HEK293T (cell line): ENCODE data around the gene PLEKHA5.

ENCODE experiments used
- CTCF ChIA-PET: fragments of 350-600 bp; formaldehyde crosslinking; extraction: SDS; loops from one replicate; lab custom pipeline; 2021; ENCODE audit warnings: antibody characterized with exemption, inconsistent platforms; lab: Yijun Ruan, JAX
- POLR2A ChIA-PET: fragments of 350-600 bp; formaldehyde crosslinking; extraction: SDS; loops from one replicate; lab custom pipeline; 2020; ENCODE audit warnings: antibody characterized with exemption, inconsistent platforms; lab: Yijun Ruan, JAX
- DNase-seq: peaks from one replicate; pipeline ENCODE4 v3.0.0; 2012; ENCODE audit warnings: mixed read lengths; ENCODE audit errors: extremely low spot score
- ARNT ChIP-seq: fragments of 450-650 bp; IDR thresholded peaks from 2 replicates; pipeline ENCODE4 v1.6.1; 2017; ENCODE audit warnings: mild to moderate bottlenecking
- BHLHE40 ChIP-seq: fragments of 450-650 bp; IDR thresholded peaks from 2 replicates; pipeline ENCODE4 v1.6.1; 2016; ENCODE audit warnings: mild to moderate bottlenecking, moderate library complexity, borderline replicate concordance
- CTBP1 ChIP-seq: fragments of 450-650 bp; IDR thresholded peaks from 2 replicates; pipeline ENCODE4 v1.6.1; 2016; ENCODE audit warnings: borderline replicate concordance
- ELF4 ChIP-seq: fragments of 450-650 bp; IDR thresholded peaks from 2 replicates; pipeline ENCODE4 v1.6.1; 2017; ENCODE audit warnings: antibody characterized with exemption
- FOXA1 ChIP-seq: fragments of 450-650 bp; IDR thresholded peaks from 2 replicates; pipeline ENCODE4 v1.6.1; 2016; ENCODE audit warnings: mild to moderate bottlenecking
- FOXK2 ChIP-seq: fragments of 450-650 bp; IDR thresholded peaks from 2 replicates; pipeline ENCODE4 v1.6.1; 2016; ENCODE audit warnings: mild to moderate bottlenecking
- FOXM1 ChIP-seq: fragments of 450-650 bp; IDR thresholded peaks from 2 replicates; pipeline ENCODE4 v1.6.1; 2017; ENCODE audit warnings: mild to moderate bottlenecking, borderline replicate concordance
- HDGF ChIP-seq: fragments of 450-650 bp; IDR thresholded peaks from 2 replicates; pipeline ENCODE4 v1.6.1; 2017; ENCODE audit warnings: antibody characterized with exemption, borderline replicate concordance
- L3MBTL2 ChIP-seq: fragments of 450-650 bp; conservative IDR thresholded peaks from 2 replicates; pipeline ENCODE4 v1.6.1; 2016; ENCODE audit warnings: mild to moderate bottlenecking
- LEF1 ChIP-seq: fragments of 450-650 bp; IDR thresholded peaks from 2 replicates; pipeline ENCODE4 v1.6.1; 2017; ENCODE audit warnings: mild to moderate bottlenecking, borderline replicate concordance
- NFRKB ChIP-seq: fragments of 450-650 bp; IDR thresholded peaks from 2 replicates; pipeline ENCODE4 v1.6.1; 2016; ENCODE audit warnings: mild to moderate bottlenecking, moderate library complexity
- SP1 ChIP-seq: fragments of 450-650 bp; IDR thresholded peaks from 2 replicates; pipeline ENCODE4 v1.6.1; 2017
- SUZ12 ChIP-seq: fragments of 450-650 bp; IDR thresholded peaks from 2 replicates; pipeline ENCODE4 v1.6.1; 2016; ENCODE audit warnings: mild to moderate bottlenecking
- TARDBP ChIP-seq: fragments of 450-650 bp; IDR thresholded peaks from 2 replicates; pipeline ENCODE4 v1.6.1; 2016
- ZNF384 ChIP-seq: fragments of 450-650 bp; IDR thresholded peaks from 2 replicates; pipeline ENCODE4 v1.6.1; 2016
- TF ChIP-seq, protein P1 (sequence below): fragments of 450-650 bp; IDR thresholded peaks from 2 replicates; pipeline ENCODE4 v1.6.1; 2016

Gene PLEKHA5

DNA sequence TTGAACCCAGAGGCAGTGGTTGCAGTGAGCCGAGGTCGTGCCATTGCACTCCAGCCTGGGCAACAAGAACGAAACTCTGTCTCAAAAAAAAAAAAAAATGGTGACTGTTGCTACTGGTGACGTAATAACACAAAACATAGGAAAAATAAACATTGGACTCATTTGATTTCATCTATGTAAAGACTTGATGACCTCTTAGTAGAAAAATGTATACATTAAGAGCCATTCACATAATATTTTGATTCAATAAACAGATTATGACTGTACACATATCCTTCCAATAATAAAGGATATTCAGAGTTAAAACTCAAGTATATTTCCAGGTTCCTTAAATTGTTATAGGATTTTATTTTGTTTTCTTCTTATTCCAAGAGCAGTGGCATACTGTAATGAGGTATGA lies 244.1 kb downstream of the PLEKHA5 start:
- POLR2A ChIA-PET: no interaction called here
- CTCF ChIA-PET: no interaction called here
- DNase-seq: no peak
- TF ChIP-seq, protein P1, sequence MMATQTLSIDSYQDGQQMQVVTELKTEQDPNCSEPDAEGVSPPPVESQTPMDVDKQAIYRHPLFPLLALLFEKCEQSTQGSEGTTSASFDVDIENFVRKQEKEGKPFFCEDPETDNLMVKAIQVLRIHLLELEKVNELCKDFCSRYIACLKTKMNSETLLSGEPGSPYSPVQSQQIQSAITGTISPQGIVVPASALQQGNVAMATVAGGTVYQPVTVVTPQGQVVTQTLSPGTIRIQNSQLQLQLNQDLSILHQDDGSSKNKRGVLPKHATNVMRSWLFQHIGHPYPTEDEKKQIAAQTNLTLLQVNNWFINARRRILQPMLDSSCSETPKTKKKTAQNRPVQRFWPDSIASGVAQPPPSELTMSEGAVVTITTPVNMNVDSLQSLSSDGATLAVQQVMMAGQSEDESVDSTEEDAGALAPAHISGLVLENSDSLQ: no peak
- no peak for TF ChIP-seq ZNF384
- no peak for TF ChIP-seq FOXM1
- TF ChIP-seq LEF1: no peak
- TF ChIP-seq BHLHE40: no peak
- TF ChIP-seq ARNT: no peak

- no peak for DNase-seq
- ChIA-PET POLR2A (no interaction called here), CTCF (interaction anchor here (0.6 kb wide), 1 partner anchor 158 kb away, joined by 4 read pairs; no protein-coding TSS in a partner anchor)
- TF ChIP-seq, protein P1: no peak
Observed at GRCh38 chr12:19375888-19376287, 246.4 kb downstream of the PLEKHA5 start.

- TF ChIP-seq, protein P1: no peak
- no peak for TF ChIP-seq NFRKB
- TF ChIP-seq SP1: no peak
- no peak for TF ChIP-seq CTBP1
- TF ChIP-seq ELF4: no peak
- TF ChIP-seq ZNF384: no peak
- TF ChIP-seq FOXM1: no peak
- no peak for TF ChIP-seq SUZ12
- ChIA-PET CTCF (no interaction called here), POLR2A (no interaction called here)
- DNase-seq: no peak
Observed at GRCh38 chr12:19376691-19377090, 247.2 kb downstream of the PLEKHA5 start.

DNA sequence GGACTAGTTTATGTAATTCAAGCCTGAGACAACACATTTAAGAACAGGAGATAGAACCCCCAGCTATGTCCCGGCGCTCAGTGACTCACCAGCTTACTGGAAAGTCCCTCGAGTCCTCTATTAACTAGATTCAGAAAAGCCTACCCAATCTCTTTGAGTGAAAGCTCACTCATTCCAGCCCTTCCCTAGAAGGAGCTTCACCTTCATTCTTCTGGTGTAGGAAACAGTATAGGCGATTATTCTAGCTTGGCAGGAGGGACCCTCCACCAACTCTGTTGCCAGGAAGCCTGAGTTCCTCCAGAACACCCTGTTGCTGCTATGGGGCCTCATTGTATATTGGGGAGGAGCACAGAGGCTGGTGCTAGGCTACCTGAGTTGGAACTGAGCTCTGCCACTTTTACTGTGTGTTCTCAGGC lies 252.6 kb downstream of the PLEKHA5 start:
- no peak for TF ChIP-seq TARDBP
- TF ChIP-seq FOXK2: no peak
- no peak for DNase-seq
- CTCF ChIA-PET: no interaction called here
- POLR2A ChIA-PET: no interaction called here

- no peak for DNase-seq
- POLR2A ChIA-PET: no interaction called here
- TF ChIP-seq SP1: no peak
- no peak for TF ChIP-seq L3MBTL2
- no peak for TF ChIP-seq TARDBP
- TF ChIP-seq FOXK2: no peak
- TF ChIP-seq ELF4: no peak
- TF ChIP-seq ZNF384: no peak
- no peak for TF ChIP-seq HDGF
- no peak for TF ChIP-seq ARNT
- no peak for TF ChIP-seq CTBP1
- no peak for TF ChIP-seq NFRKB
- TF ChIP-seq FOXA1: no peak
- no peak for TF ChIP-seq BHLHE40
- TF ChIP-seq FOXM1: no peak
- no peak for TF ChIP-seq SUZ12
- CTCF ChIA-PET: no interaction called here
Observed at GRCh38 chr12:19382563-19382962, 253.0 kb downstream of the PLEKHA5 start.

DNA sequence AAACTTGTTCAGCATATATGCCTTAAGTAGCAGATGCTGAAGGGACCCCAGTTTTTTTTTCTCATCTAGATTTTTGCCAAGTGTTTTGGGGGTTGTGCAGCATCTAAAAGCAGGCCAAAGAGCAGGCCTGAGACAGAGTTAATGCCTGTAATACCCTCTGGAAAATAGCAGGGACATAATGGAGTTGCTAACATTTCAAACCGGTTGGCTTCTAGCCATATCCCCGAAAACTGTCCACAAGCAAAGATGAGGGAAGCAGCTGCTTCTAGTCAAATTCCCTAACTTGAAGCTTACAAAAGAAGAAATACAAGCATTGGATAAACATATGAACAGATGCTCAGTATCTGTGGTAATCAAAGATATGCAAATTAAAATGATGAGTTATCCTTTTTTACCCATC lies 257.6 kb downstream of the PLEKHA5 start:
- ChIA-PET CTCF (no interaction called here), POLR2A (no interaction called here)
- no peak for DNase-seq
- TF ChIP-seq TARDBP (no peak), FOXK2 (no peak), ELF4 (no peak), HDGF (no peak), BHLHE40 (no peak), FOXM1 (no peak), SUZ12 (no peak), CTBP1 (no peak), L3MBTL2 (no peak), SP1 (no peak), LEF1 (no peak), NFRKB (no peak), ZNF384 (no peak), ARNT (no peak), FOXA1 (no peak)
- TF ChIP-seq, protein P1: no peak

DNA sequence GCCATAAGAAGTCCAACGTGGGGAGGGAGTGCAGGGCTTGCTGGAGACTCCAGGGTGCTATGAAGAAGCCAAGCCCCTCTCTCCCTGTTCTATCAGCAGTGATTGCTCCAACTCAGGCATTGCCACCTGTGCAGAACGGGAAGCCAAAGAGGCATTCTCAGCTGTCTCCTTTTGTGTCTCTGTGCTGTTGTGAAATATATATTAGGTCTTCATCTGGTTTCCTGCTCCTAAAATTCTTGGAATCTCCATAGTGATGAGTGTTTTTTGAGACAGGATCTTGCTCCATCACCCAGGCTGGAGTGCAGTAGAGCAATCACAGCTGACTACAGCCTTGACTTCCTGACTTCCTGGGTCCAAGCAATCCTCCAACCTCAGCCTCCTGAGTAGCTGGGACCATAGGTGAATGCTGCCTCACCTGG lies 258.6 kb downstream of the PLEKHA5 start:
- POLR2A ChIA-PET: no interaction called here

More for the DNA sequence above, 258.6 kb downstream of the PLEKHA5 start:
- no peak for TF ChIP-seq ELF4
- no peak for TF ChIP-seq HDGF
- no peak for TF ChIP-seq SUZ12
- TF ChIP-seq, protein P1: no peak
- no peak for TF ChIP-seq L3MBTL2
- no peak for TF ChIP-seq CTBP1
- no peak for TF ChIP-seq BHLHE40
- TF ChIP-seq LEF1: no peak
- no peak for TF ChIP-seq FOXA1
- TF ChIP-seq ZNF384: no peak
- no peak for TF ChIP-seq FOXK2
- no peak for TF ChIP-seq FOXM1
- TF ChIP-seq NFRKB: no peak
- TF ChIP-seq TARDBP: no peak
- TF ChIP-seq ARNT: no peak
- no peak for DNase-seq
- CTCF ChIA-PET: no interaction called here
